H1 (cell line): ENCODE measurements around the gene CTIF. TPM values are rescaled to one million over a fixed set of nuclear protein-coding genes. Genes with fewer than 3 reads are reported as not detected.

ENCODE experiments used
- CTCF ChIA-PET: fragments of 300-600 bp; sonication (Branson Sonifier 250); formaldehyde crosslinking; loops from one replicate; lab custom pipeline; 2021; ENCODE audit not compliant: partially characterized antibody; lab: Charles Lee
- POLR2A ChIA-PET: fragments of 300-600 bp; sonication (Branson Sonifier 250); formaldehyde crosslinking; loops from one replicate; lab custom pipeline; 2021; ENCODE audit warnings: inconsistent platforms; ENCODE audit not compliant: partially characterized antibody; lab: Charles Lee
- DNase-seq, 2 experiments: peaks; one replicate each; pipeline versions ENCODE4 v3.0.0 to v3.0.0-alpha.2; 2010 to 2022; ENCODE audit warnings: low spot score in 2 of 2, low read depth in 1 of 2, mixed read lengths in 1 of 2
- FAIRE-seq: peaks from 2 replicates; lab custom pipeline; 2011; peaks lifted over from hg19 to GRCh38; lab: Jason Lieb, UNC
- H2AFZ ChIP-seq: 2 replicates; pipeline ENCODE4 v1.8.1; 2012; ENCODE audit warnings: low read length, inconsistent platforms
- H2AK5ac ChIP-seq: 2 replicates; pipeline ENCODE4 v1.6.1; 2013; ENCODE audit warnings: low read depth, low read length
- H2BK120ac ChIP-seq: replicated peaks from 2 replicates; pipeline ENCODE3; 2013; ENCODE audit warnings: low read depth, low read length, inconsistent platforms
- H2BK12ac ChIP-seq: 2 replicates; pipeline ENCODE4 v1.6.1; 2013; ENCODE audit warnings: low read depth, low read length
- H2BK15ac ChIP-seq: 2 replicates; pipeline ENCODE4 v1.6.1; 2013; ENCODE audit warnings: low read length
- H2BK20ac ChIP-seq: 2 replicates; pipeline ENCODE4 v1.6.1; 2013; ENCODE audit warnings: low read length
- H2BK5ac ChIP-seq: 2 replicates; pipeline ENCODE4 v1.6.1; 2013; ENCODE audit warnings: low read depth, low read length
- H3K14ac ChIP-seq: 2 replicates; pipeline ENCODE4 v1.6.1; 2013; ENCODE audit warnings: inconsistent platforms; ENCODE audit not compliant: insufficient read length
- H3K18ac ChIP-seq: 2 replicates; pipeline ENCODE4 v1.6.1; 2013; ENCODE audit warnings: low read length; ENCODE audit errors: extremely low read depth
- H3K23ac ChIP-seq: 2 replicates; pipeline ENCODE4 v1.6.1; 2013; ENCODE audit warnings: inconsistent platforms; ENCODE audit not compliant: insufficient read length
- H3K23me2 ChIP-seq: 2 replicates; pipeline ENCODE4 v1.6.1; 2013; ENCODE audit warnings: low read depth, low read length
- H3K27ac ChIP-seq: 2 replicates; pipeline ENCODE4 v1.6.1; 2011; ENCODE audit warnings: low read depth, low read length, inconsistent platforms
- H3K27me3 ChIP-seq, 4 experiments: replicated peaks in 1 of 4; 1 replicate in 1 of 4; 2 replicates in 3 of 4; pipeline versions ENCODE4 v1.6.1 to v1.8.1; 2011 to 2013; ENCODE audit warnings: low read length in 3 of 4, mild to moderate bottlenecking in 3 of 4, inconsistent platforms in 2 of 4, mixed read lengths in 2 of 4, moderate library complexity in 1 of 4; ENCODE audit not compliant: control insufficient read depth in 3 of 4, insufficient read depth in 3 of 4; ENCODE audit errors: extremely low read depth in 1 of 4
- H3K36me3 ChIP-seq, 4 experiments: 2 replicates each; pipeline versions ENCODE4 v1.6.1 to v1.8.1; 2011 to 2013; ENCODE audit warnings: mild to moderate bottlenecking in 4 of 4, low read length in 3 of 4, moderate library complexity in 2 of 4, control low read depth in 1 of 4, inconsistent platforms in 1 of 4; ENCODE audit not compliant: insufficient read depth in 4 of 4, control insufficient read depth in 2 of 4
- H3K4ac ChIP-seq: replicated peaks from 2 replicates; pipeline ENCODE3; 2013; ENCODE audit warnings: low read length, low read depth, mixed read lengths, inconsistent platforms; ENCODE audit not compliant: insufficient read length
- H3K4me1 ChIP-seq, 4 experiments: replicated peaks in 1 of 4; 1 replicate in 1 of 4; 2 replicates in 3 of 4; pipeline versions ENCODE4 v1.6.1 to v1.8.1; 2011 to 2013; ENCODE audit warnings: low read length in 3 of 4, inconsistent platforms in 2 of 4, mixed read lengths in 1 of 4; ENCODE audit not compliant: insufficient read depth in 4 of 4, control insufficient read depth in 3 of 4
- H3K4me2 ChIP-seq, 2 experiments: 2 replicates each; pipeline versions ENCODE4 v1.6.1 to v1.8.1; 2011 to 2013; ENCODE audit warnings: low read depth in 2 of 2, low read length in 2 of 2, control low read depth in 1 of 2, inconsistent platforms in 1 of 2, mild to moderate bottlenecking in 1 of 2; ENCODE audit not compliant: insufficient read depth in 1 of 2
- H3K4me3 ChIP-seq, 4 experiments: fragments of 200-600, 300-600 bp in 1 of 4; sonication (generic), shearing (Covaris generic), sonication (Bioruptor Twin) in 1 of 4; 2 replicates each; pipeline versions ENCODE4 v1.5.1 to v1.8.1; 2011 to 2016; ENCODE audit warnings: low read length in 4 of 4, low read depth in 3 of 4, control low read depth in 2 of 4, inconsistent platforms in 2 of 4, mild to moderate bottlenecking in 2 of 4, mixed read lengths in 1 of 4, moderate library complexity in 1 of 4; ENCODE audit not compliant: insufficient read depth in 2 of 4; ENCODE audit errors: extremely low read depth in 1 of 4
- H3K56ac ChIP-seq: replicated peaks from 2 replicates; pipeline ENCODE3; 2013; ENCODE audit warnings: low read depth, mild to moderate bottlenecking, mixed read lengths, low read length, inconsistent platforms; ENCODE audit not compliant: insufficient read length
- H3K79me1 ChIP-seq: 2 replicates; pipeline ENCODE4 v1.6.1; 2013; ENCODE audit warnings: low read depth, low read length, control low read depth
- H3K79me2 ChIP-seq, 2 experiments: 2 replicates each; pipeline versions ENCODE4 v1.6.1 to v1.8.1; 2012 to 2013; ENCODE audit warnings: low read length in 2 of 2, mild to moderate bottlenecking in 2 of 2, inconsistent platforms in 1 of 2; ENCODE audit not compliant: insufficient read depth in 2 of 2, control insufficient read depth in 1 of 2
- H3K9ac ChIP-seq, 4 experiments: replicated peaks in 1 of 4; 1 replicate in 1 of 4; 2 replicates in 3 of 4; pipeline versions ENCODE4 v1.6.1 to v1.8.1; 2011 to 2013; ENCODE audit warnings: low read depth in 3 of 4, low read length in 3 of 4, control low read depth in 2 of 4, mild to moderate bottlenecking in 2 of 4, moderate library complexity in 2 of 4, inconsistent platforms in 1 of 4; ENCODE audit errors: extremely low read depth in 1 of 4
- H3K9me3 ChIP-seq, 2 experiments: 2 replicates each; pipeline versions ENCODE4 v1.6.1 to v1.8.1; 2012 to 2013; ENCODE audit warnings: mild to moderate bottlenecking in 2 of 2, moderate library complexity in 2 of 2, control low read depth in 1 of 2, inconsistent platforms in 1 of 2, low read depth in 1 of 2, low read length in 1 of 2, mixed read lengths in 1 of 2; ENCODE audit not compliant: insufficient read depth in 2 of 2
- H4K20me1 ChIP-seq, 2 experiments: replicated peaks in 1 of 2; 2 replicates each; pipeline versions ENCODE3 to v1.8.1; 2011 to 2013; ENCODE audit warnings: inconsistent platforms in 2 of 2, low read length in 2 of 2, mild to moderate bottlenecking in 1 of 2; ENCODE audit not compliant: insufficient read depth in 2 of 2, control insufficient read depth in 1 of 2
- H4K5ac ChIP-seq: 2 replicates; pipeline ENCODE4 v1.6.1; 2013; ENCODE audit warnings: low read length, low read depth, mixed read lengths, inconsistent platforms; ENCODE audit not compliant: insufficient read length
- H4K8ac ChIP-seq: 2 replicates; pipeline ENCODE4 v1.8.0; 2013; ENCODE audit warnings: mild to moderate bottlenecking, moderate library complexity, low read length, inconsistent platforms; ENCODE audit not compliant: insufficient read depth; ENCODE audit errors: extremely low read depth
- H4K91ac ChIP-seq: replicated peaks from 2 replicates; pipeline ENCODE3; 2013; ENCODE audit warnings: low read length, mixed read lengths, inconsistent platforms; ENCODE audit not compliant: insufficient read length
- CHD1 ChIP-seq: IDR thresholded peaks from 2 replicates; pipeline ENCODE4 v1.6.1; 2012; ENCODE audit warnings: low read depth, low read length, improper control_type of control experiment
- CREB1 ChIP-seq: IDR thresholded peaks from 2 replicates; pipeline ENCODE4 v1.6.1; 2012; ENCODE audit warnings: inconsistent platforms
- HDAC2 ChIP-seq, 2 experiments: fragments of 300-600 bp in 1 of 2; sonication (generic) in 1 of 2; IDR thresholded peaks; 2 replicates each; pipeline ENCODE4 v1.6.1; 2011 to 2012; ENCODE audit warnings: low read depth in 2 of 2, low read length in 2 of 2, mild to moderate bottlenecking in 2 of 2, moderate library complexity in 2 of 2, borderline replicate concordance in 1 of 2, inconsistent platforms in 1 of 2
- HDAC6 ChIP-seq: IDR thresholded peaks from one replicate; pipeline ENCODE4 v1.7.1; 2012; ENCODE audit warnings: low read depth, mild to moderate bottlenecking, inconsistent platforms, low read length, moderate library complexity
- NRF1 ChIP-seq: IDR thresholded peaks from 2 replicates; pipeline ENCODE4 v1.6.1; 2011; ENCODE audit warnings: mild to moderate bottlenecking, low read depth, low read length, improper control_type of control experiment
- POLR2A ChIP-seq, 2 experiments: IDR thresholded peaks; 1 replicate in 1 of 2; 2 replicates in 1 of 2; pipeline ENCODE4 v1.6.1; 2011; ENCODE audit warnings: low read depth in 2 of 2, low read length in 2 of 2, mild to moderate bottlenecking in 2 of 2; ENCODE audit errors: control extremely low read depth in 1 of 2
- RFX5 ChIP-seq: IDR thresholded peaks from 2 replicates; pipeline ENCODE4 v1.6.1; 2011; ENCODE audit warnings: low read depth, low read length, improper control_type of control experiment, borderline replicate concordance
- SIRT6 ChIP-seq: IDR thresholded peaks from one replicate; pipeline ENCODE4 v1.7.1; 2012; ENCODE audit warnings: low read length, inconsistent platforms
- TEAD4 ChIP-seq: IDR thresholded peaks from 2 replicates; pipeline ENCODE4 v1.6.1; 2012; ENCODE audit warnings: low read depth, low read length, inconsistent platforms, mixed read lengths
- WGBS, 2 experiments: shearing (Covaris generic) in 1 of 2; methylation state at CpG; one replicate each; pipeline versions ENCODE4 v1.1.6 to v1.1.7; 2013 to 2015; ENCODE audit warnings: low lambda C conversion rate in 2 of 2, mixed read lengths in 2 of 2, inconsistent platforms in 1 of 2, low coverage in 1 of 2, missing lambda C conversion rate in 1 of 2; ENCODE audit not compliant: insufficient replicate concordance in 2 of 2, insufficient coverage in 1 of 2, insufficient read length in 1 of 2; ENCODE audit errors: extremely low coverage in 1 of 2, missing lambda C conversion rate in 1 of 2; 5-methylcytosine and 5-hydroxymethylcytosine counted together
- polyA plus RNA-seq, 7 experiments: library from polyadenylated mRNA; depleted of rRNA in 3 of 7; stranded (reverse) in 5 of 7; unstranded in 2 of 7; fragments of >200 nt in 5 of 7; fragments of 200-250 nt in 2 of 7; gene quantifications; 1 replicate in 5 of 7; 2 replicates in 1 of 7; 4 replicates in 1 of 7; pipeline versions ENCODE4 v1.2.1 to v1.2.3, GENCODE V29; 2011 to 2013; ENCODE audit warnings: missing spikeins in 2 of 7, mixed read lengths in 2 of 7
- total RNA-seq: library from RNA; stranded (reverse); fragmentation: NEBNext Ultra II Directional; extraction: Animal tissue kit (Norgen Biotek cat#: 25700); gene quantifications from 2 replicates; pipeline ENCODE4 v1.2.1, GENCODE V29; 2021
- TF ChIP-seq, protein P1 (sequence below): IDR thresholded peaks from 2 replicates; pipeline ENCODE4 v1.6.1; 2012; ENCODE audit warnings: inconsistent platforms

The CTIF gene
- total and polyA plus RNA-seq, 2 of the 8 experiments (the other 6 are each of a cell fraction or from before 2014, with no cell fraction given): 9.0 to 17.8 TPM

DNA sequence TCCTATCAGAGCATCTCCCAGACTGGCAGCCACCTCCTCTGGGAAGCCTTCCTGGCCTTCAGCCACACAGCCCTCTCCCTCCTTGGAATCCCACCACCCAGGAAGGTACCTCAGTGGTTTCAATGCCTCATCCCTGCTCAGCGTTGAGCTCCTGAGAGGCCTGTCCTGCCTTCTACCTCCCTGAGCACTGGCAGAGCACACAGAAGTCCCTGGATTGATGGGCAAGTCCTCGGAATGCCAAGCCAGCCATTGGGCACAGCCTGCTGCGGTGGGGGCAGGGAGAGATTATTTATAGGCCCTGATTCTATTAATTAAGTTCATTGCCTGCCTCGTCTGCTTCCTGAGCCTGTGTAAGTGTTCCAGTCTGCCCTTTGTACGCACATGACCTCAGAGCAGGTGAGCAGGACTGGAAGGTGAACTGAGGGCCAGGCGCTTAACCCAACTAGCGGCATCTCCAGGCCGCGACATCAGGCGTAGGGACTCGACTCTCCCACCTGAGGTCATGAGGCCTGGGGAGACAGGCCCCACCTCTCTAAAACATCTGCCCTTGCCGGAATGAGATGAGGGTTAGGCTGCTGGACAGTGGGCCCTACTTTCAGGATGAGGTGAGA, 348.6 kb downstream of the CTIF start:
- H3K4me1 ChIP-seq: peaks cover 0 to 26% (median 15%) of the 10 kb centered on the region in 4 experiments; a peak in 6 of 7 replicates
- H3K14ac ChIP-seq: no peak overlapping the region
- H4K20me1 ChIP-seq: no peaks in the 10 kb centered on the region
- no peaks in the 10 kb centered on the region for H3K36me3 ChIP-seq
- 94% methylated on average over 12 of the region's 12 CpGs; no CpG with 5 or more reads in 1 of the 2 experiments for WGBS, 2 experiments
- no peaks in the 10 kb centered on the region for H3K79me2 ChIP-seq
- H3K27me3 ChIP-seq: no peaks in the 10 kb centered on the region
- H3K9ac ChIP-seq: no peak overlapping the region
- no peak for FAIRE-seq
- H3K23ac ChIP-seq: no peak overlapping the region
- no peak for DNase-seq
- 0 out of 2 replicates have a peak overlapping the region, but pooled peaks have one; percentile 35 for H2BK5ac ChIP-seq
- ChIA-PET CTCF (interaction anchor here (1.7 kb wide), 1 partner anchor 110 kb away, joined by 3 read pairs; no protein-coding TSS in a partner anchor), POLR2A (no interaction called here)
- no peaks in the 10 kb centered on the region for H3K79me1 ChIP-seq
- peak overlapping the region; percentile 10 for H4K91ac ChIP-seq
- no peak overlapping the region; the same call in 1 of the 2 replicates for H2BK15ac ChIP-seq
- no peak overlapping the region for H2AFZ ChIP-seq
- H3K18ac ChIP-seq: no peak overlapping the region; the same call in 1 of the 2 replicates
- no peak overlapping the region for H3K27ac ChIP-seq
- H3K56ac ChIP-seq: no peak overlapping the region
- no peak overlapping the region for H3K4ac ChIP-seq
- no peak overlapping the region for H3K4me2 ChIP-seq
- no peak overlapping the region for H4K5ac ChIP-seq
- H2BK120ac ChIP-seq: no peak overlapping the region
- no peaks in the 10 kb centered on the region for H3K23me2 ChIP-seq
- H3K9me3 ChIP-seq: no peaks in the 10 kb centered on the region
- peak overlapping the region; percentile 68; the same call in 1 of the 2 replicates for H2BK12ac ChIP-seq
- no peak overlapping the region; the same call in 1 of the 2 replicates for H4K8ac ChIP-seq
- H2AK5ac ChIP-seq: 0 out of 2 replicates have a peak overlapping the region, but pooled peaks have one; percentile 61
- TF ChIP-seq RFX5 (no peak), HDAC2 (IDR thresholded peaks at IDR 0.05; ENCODE audit: borderline replicate concordance in 1 of 2, low read depth in 2 of 2, low read length in 2 of 2) (no peak), CHD1 (no peak), TEAD4 (no peak), NRF1 (no peak), HDAC6 (no peak), CREB1 (no peak), SIRT6 (no peak), POLR2A (IDR thresholded peaks at IDR 0.05; ENCODE audit: control extremely low read depth in 1 of 2, low read depth in 2 of 2, low read length in 2 of 2) (no peak)
- TF ChIP-seq, protein P1, sequence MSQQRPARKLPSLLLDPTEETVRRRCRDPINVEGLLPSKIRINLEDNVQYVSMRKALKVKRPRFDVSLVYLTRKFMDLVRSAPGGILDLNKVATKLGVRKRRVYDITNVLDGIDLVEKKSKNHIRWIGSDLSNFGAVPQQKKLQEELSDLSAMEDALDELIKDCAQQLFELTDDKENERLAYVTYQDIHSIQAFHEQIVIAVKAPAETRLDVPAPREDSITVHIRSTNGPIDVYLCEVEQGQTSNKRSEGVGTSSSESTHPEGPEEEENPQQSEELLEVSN: no peak
- H3K4me3 ChIP-seq: no peak overlapping the region
- no peak overlapping the region for H2BK20ac ChIP-seq
